ENCODE data around the gene LCAT.

DNA sequence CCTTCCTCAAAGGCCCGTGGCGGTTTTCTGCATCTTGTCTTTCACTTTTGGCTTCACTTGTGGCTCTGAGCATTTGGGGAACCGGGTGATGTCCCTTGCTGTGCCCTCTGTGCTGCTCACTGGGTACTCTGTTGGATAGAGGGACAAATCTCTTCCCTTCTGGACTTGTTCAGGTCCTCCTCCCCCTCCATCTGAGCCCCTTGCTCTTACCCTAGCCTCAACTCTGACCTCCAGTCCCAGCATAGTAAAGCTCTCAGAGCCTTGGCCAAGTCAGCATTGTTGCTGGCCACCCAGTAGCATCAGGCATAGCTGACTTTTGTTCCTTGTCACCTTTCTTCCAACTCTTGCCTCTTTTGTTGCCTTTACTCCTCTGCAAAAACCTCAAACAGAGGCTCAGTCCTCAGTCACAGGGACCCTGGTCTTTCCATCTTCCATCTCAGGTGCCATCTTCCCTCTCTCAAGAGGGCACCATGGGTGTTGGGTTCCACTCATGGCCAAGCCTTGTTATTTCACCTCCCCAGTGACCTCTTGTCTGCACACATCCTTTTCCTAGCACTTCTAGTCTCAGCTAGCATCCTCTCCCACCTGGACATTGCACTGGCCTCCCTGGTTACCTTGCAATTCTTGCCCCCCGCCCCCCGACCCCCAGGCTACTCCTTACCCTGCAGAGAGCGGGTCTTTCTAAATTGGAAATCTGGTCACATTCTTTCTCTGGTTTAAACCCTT, 6.9 kb downstream of the LCAT start:
- TF ChIP-seq, protein P1, sequence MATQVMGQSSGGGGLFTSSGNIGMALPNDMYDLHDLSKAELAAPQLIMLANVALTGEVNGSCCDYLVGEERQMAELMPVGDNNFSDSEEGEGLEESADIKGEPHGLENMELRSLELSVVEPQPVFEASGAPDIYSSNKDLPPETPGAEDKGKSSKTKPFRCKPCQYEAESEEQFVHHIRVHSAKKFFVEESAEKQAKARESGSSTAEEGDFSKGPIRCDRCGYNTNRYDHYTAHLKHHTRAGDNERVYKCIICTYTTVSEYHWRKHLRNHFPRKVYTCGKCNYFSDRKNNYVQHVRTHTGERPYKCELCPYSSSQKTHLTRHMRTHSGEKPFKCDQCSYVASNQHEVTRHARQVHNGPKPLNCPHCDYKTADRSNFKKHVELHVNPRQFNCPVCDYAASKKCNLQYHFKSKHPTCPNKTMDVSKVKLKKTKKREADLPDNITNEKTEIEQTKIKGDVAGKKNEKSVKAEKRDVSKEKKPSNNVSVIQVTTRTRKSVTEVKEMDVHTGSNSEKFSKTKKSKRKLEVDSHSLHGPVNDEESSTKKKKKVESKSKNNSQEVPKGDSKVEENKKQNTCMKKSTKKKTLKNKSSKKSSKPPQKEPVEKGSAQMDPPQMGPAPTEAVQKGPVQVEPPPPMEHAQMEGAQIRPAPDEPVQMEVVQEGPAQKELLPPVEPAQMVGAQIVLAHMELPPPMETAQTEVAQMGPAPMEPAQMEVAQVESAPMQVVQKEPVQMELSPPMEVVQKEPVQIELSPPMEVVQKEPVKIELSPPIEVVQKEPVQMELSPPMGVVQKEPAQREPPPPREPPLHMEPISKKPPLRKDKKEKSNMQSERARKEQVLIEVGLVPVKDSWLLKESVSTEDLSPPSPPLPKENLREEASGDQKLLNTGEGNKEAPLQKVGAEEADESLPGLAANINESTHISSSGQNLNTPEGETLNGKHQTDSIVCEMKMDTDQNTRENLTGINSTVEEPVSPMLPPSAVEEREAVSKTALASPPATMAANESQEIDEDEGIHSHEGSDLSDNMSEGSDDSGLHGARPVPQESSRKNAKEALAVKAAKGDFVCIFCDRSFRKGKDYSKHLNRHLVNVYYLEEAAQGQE (IDR thresholded peaks at IDR 0.05; ENCODE audit: insufficient read depth in 1 of 2, low read depth in 2 of 2, low read length in 1 of 2): no peak
- TF ChIP-seq, protein P2, sequence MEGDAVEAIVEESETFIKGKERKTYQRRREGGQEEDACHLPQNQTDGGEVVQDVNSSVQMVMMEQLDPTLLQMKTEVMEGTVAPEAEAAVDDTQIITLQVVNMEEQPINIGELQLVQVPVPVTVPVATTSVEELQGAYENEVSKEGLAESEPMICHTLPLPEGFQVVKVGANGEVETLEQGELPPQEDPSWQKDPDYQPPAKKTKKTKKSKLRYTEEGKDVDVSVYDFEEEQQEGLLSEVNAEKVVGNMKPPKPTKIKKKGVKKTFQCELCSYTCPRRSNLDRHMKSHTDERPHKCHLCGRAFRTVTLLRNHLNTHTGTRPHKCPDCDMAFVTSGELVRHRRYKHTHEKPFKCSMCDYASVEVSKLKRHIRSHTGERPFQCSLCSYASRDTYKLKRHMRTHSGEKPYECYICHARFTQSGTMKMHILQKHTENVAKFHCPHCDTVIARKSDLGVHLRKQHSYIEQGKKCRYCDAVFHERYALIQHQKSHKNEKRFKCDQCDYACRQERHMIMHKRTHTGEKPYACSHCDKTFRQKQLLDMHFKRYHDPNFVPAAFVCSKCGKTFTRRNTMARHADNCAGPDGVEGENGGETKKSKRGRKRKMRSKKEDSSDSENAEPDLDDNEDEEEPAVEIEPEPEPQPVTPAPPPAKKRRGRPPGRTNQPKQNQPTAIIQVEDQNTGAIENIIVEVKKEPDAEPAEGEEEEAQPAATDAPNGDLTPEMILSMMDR (IDR thresholded peaks at IDR 0.05): no peak
- no peak for TF ChIP-seq POLR2AphosphoS5 (IDR thresholded peaks at IDR 0.05; ENCODE audit: low read depth, low read length)
